AML-193 (cell line): Measurements from ENCODE around the gene NUP133.
"Not testable (repeated sequence)": the region's sequence is repeated elsewhere in the genome, so short reads cannot be mapped to it uniquely, and the experiment has no call there.

Experiments used
- DNase-seq, 2 experiments: peaks; one replicate each; lab custom pipeline; 2025; lab: John Stamatoyannopoulos, UW

The NUP133 gene

DNA sequence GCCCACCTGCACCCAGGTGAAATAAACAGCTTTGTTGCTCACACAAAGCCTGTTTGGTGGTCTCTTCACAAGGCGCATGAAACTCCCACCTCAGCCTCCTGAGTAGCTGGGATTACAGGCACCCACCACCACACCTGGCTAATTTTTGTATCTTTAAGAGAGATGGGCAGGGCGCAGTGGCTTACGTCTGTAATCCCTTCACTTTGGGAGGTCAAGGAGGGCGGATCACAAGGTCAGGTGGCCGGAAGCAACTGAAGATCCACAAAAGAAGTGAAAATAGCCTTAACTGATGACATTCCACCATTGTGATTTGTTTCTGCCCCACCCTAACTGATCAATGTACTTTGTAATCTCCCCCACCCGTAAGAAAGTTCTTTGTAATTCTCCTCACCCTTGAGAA, 89.6 kb downstream of the NUP133 start:
- DNase-seq: not testable (repeated sequence)

DNA sequence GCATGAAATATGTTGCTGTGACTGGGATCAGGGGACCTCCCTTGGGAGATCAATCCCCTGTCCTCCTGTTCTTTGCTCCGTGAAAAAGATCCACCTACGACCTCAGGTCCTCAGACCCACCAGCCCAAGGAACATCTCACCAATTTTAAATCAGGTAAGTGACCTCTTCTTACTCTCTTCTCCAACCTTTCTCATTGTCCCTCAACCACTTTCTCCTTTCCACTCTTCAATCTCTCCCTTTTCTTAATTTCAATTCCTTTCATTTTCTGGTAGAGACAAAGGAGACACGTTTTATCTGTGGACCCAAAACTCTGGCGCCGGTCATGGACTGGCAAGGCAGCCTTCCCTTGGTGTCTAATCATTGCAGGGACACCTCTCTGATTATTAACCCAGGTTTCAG, 95.3 kb downstream of the NUP133 start:
- DNase-seq: not testable (repeated sequence)

DNA sequence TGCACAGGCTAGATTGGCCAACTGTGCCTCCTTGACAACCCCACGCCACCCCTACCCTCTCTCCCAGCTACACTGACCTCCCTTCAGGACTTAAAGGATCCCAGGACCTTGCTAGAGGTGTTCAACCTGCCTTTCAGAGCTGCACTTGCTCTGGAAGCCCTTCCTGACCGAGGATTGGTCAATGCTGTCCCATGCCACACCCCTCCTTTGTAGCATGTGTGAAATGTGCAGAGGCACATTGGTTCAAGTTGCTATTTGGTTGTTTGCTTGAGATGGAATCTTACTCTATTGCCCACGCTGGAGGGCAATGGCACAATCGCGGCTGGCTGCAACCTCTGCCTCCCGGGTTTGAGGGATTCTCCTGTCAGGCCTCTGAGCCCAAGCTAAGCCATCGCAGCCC, 96.1 kb downstream of the NUP133 start:
- no peak for DNase-seq

DNA sequence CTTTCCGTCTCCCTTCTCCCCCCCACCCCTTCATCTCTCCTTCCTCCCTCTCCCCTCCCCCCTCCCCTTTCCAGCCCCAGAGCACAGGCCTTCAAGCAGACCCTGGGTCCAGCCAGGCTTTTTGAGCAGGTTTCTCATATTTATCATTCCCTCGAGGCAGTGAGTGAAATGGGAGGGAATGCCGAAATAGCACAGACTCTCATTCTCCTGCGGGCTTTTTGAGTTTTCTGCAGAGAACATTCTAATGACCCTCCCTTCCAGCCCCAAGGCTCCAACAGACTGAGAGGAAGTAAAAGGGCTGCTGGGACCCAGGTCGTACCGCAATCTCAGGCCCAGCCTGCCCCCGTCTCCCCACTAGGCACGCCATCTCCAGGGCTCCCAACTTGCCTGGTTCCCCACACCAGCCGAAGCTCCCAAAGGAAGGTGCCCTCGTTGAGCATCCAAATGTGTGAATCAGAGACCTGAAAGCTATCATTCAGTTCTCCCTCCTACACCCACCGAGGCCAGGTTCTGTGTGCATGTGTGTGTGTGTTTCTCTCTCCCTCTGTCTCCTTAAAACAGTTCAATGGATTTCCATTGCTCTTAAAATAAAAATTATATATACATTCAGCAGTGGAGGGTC, 96.6 kb downstream of the NUP133 start:
- DNase-seq: no peak

DNA sequence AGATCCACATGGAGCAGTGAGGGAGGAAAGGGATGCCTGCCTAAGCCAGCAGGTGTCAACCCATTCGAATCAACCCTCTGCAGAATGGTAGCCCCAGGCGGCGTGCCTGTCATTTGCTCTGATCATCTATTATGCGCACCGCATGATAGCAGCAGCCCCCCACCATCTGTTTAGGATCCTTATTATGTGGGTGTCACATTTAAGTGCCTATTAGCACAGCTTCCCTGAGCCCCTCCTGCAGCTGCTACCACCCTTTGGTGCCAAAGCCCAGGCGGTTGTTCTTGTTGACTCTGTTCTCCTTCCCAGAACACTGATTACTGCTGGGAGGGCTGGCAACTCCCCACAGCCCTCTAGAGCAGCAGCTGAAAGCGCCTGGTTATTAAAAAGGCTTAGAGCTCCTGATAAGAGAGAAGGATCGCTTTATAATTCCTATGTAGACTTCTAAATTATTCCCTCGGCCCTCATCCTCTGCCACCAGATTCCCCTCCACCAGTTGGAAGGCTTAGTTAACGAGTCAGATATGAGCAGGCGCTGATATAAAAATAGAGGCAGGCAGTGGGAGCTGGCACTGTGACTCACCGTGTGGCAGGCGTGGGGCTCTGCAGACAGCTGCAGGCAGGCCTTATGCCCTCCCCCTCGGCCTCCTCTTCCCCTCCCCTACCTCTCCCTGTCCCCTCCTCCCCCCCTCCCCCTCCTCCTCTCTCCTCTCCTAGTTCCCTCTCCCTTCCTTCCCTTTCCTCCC, 97.3 kb downstream of the NUP133 start:
- DNase-seq: peak; percentile 37 to 47

DNA sequence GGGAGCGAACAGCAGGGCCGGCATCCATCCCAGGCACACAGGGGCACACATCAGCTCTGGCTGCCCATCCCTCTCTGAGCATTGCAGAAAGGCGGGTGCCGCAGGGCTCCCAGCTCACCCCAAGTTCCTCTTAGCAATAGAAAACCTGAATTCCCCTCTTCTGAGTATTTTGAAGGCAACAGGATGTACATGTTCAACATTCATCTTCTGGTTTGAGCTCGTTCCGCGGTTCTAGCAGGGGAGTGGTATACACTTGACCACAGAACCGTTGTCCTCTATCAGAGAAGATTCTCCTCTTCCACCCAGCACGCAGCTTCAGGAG, 97.8 kb downstream of the NUP133 start:
- peak; percentile 49 to 51 for DNase-seq

DNA sequence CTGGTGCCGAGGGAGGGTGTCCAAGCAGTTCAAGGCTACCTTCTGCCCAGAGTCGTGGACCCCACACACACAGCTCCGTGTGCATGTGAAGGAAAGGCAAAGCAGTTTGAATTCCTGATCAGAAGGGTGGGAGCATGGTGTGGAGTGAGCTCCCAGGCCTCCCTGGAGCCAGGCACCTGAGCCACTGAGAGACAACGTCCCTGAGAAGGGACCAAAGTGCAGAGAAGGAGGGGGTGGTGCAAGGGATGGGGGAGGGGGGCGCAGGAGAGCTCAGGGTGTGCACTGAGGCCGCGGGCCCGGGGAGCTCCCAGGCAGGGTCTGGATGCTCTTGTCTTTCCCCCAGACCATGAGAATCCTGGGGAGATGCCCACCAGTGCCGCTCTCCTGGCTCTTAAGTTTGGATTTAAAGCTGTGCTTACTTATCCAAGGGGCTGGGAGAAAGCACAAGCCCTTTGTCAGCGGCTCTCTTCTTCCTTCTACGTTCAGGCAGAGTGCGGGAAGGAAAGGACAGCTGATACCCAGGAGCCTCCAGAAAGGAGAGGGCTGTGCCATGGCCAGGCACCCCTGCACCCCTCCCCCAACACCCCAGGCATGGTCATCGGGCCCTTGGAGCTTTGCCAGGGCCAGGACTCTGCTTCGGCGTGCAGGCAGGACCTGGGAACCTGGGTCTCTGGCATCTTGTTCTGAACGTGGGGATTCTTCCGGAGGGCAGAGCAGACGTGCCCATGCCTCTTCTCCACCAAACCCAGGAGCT, 98.3 kb downstream of the NUP133 start:
- no peak for DNase-seq

DNA sequence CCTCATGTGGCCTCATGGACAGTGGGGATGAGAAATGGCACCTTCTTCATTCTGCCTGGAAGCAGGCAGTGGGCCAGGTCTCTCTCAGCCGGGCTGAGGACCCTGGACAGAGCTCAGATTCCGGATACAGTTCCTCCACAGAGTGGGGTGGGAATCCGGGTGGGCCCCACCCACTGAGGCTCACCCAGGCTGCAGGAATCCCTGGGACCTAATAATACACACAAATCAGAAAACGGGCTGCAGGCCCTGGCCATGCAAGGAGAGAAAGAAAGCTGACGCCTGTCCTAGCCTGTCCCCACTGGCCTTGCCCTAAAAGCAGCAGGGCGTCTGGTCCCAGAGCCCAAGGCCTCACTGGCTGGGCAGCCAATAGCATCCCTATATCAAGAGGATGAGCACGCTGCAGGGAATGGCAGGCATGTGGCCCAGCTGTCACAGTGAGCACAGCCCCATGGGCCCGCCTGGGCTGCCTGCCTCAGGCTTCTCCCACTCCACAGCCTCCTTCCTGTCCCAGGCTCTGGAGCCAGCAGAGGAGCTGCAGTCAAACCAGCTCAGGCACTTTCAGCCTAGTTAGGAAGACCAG, 99.6 kb downstream of the NUP133 start:
- DNase-seq: no peak

DNA sequence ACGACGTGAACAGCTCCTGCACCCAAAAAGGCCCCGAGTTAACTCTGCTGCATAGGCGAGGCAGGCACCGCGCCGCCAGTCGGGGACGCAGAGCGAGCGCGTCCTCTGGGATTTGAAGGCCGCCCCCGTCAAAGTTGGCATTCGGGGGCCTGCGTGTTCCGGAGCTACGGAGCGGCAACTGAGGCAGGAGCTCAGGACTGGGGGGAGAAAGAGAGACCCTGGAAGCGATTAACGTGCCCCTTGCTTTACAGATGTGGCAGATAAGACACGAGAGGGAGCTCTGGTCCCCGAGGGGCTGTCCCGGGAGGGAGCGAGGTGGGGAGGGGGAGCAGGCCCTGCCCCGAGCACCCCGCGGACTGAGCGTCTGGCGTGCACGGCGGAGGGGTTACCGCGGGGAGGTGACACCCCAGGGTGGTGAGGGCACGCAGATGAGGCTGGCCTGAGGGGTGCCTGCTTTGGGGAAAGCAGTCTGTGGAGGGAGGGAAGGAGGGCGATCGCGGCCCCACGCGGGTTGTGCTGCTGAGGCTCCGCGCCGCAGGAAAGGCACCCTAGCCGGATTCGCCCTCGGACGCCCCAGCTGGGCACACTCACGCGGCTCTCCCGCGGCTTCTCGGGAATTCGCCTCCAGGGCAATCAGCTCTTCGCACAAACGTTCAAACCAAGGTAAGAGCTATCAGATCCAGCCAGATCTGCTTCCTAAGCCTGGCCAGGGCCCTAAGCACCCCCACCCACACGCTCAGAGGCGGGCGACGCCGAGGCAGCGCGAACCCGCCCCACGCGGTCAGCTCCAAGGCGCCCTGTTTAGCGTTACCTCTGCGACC, 100.7 kb downstream of the NUP133 start:
- no peak for DNase-seq

DNA sequence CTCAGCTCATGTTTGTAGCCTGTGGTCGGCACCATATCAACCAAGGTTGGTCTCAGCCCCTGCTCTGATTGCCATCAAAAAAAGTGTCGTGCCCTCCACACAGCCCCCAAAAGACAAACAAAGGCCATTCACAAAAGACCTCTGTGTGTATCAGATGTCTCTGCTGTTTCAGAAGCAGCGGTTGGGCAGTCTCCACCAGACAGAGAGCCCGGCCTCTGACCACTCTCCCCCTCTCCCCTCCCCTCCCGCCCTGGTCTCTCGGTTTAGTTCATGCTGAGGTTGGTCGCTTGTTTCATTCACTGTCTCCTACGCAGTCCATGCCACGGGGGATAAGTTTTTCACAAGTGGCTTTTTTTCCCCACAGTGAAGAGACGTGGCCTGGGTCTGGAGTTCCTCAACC, 101.3 kb downstream of the NUP133 start:
- DNase-seq: no peak

DNA sequence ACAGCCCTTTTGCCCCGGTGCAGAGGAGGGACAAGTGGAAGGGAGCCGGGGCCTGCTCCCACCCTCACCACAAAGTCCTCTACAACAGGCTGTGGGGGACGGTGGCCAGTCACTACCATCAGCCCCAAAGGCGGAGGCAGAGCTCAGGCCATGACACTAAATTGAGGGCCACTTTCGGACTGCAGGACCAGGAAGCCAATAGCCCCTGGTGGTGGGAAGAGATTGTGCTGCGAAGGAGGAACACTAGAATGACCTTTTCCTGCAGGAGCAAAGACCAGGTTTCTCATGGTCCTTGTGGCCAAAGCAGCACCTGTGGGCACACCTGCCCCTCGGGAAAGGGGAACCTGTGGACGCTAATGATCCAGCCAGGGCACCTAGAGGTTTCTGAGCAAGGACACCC, 104.6 kb downstream of the NUP133 start:
- DNase-seq: no peak

DNA sequence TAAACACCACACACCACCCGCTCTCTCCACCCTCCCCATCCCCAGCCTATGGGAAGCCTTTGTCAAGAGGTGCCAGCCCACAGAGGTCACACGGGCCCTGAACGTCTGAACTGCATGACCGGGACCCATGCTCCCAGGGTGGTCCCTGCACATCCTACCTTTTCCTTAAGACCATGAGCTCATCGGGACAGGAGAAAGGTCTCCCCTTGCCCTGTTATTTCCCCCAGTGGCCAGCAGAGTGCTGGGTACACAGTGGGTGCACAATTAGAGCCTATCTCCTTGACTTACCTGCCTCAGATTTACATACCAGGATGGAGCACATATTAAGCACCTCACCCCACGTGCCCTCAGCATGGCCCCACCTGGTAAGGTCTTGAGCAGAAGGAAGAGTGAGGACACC, 105.1 kb downstream of the NUP133 start:
- no peak for DNase-seq

DNA sequence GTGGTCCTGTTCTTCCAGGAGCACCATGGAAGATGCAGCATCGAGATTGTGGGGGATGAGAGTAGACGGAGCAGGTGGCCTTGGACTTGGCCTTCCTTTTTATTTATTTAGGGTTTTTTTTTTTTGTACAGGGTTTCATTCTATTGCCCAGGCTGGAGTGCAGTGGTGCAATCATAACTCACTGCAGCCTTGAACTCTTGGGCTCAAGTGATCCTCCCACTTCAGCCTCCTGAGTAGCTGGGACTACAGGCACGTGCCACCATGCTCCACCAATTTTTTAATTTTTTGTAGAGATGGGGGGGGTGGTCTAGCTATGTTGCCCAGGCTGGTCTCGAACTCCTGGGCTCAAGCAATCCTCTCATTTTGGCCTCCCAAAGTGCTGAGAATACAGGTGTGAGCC, 105.8 kb downstream of the NUP133 start:
- not testable (repeated sequence) for DNase-seq

DNA sequence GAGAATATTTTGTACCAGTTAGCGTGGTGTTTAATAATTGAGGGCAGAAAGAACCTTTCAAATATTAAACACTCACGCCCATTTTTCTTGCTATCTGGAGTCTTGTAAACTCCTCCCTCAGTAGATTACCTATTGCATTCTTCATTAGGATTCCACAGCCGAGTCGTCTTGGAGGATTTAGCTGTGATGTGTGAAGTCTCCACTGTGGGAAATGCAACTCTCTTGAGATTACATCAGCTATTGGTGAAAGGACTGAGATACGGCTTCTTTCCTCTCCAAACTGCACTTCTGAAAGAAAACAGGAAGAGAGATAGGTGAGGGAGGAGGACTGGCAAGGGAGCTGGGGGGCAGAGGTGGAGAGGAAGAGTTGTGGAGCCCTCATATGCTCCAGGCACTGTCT, 110.4 kb downstream of the NUP133 start:
- no peak for DNase-seq

DNA sequence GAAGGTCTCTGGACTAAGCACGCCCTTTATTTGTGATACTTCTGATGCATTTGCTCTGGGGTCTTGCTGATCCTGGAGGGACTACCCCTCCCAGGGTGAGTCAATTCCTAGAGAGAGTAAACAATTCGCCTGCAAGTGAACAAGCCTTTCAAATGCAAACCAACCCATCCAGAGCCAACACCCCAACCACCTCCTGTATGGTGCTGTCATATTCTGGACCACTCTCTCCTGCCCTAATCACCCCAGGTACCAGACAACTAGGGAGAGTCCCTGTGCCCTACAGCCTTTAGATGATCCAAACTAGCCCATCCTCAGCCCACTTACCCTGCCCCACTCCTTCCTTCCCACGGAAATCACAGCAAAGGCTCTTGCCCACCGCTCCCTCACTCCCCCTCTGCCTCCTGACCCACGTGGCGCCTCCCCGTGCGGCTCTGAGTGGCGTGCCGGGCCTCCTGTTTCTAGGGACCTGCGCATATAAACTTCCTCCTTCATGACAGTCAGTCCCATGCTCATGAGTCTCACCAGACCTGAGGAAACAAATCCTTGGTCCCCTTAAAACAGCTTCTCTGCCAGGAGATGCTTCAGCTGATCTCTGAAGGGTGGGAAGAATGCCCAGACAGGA, 111.4 kb downstream of the NUP133 start:
- no peak for DNase-seq

DNA sequence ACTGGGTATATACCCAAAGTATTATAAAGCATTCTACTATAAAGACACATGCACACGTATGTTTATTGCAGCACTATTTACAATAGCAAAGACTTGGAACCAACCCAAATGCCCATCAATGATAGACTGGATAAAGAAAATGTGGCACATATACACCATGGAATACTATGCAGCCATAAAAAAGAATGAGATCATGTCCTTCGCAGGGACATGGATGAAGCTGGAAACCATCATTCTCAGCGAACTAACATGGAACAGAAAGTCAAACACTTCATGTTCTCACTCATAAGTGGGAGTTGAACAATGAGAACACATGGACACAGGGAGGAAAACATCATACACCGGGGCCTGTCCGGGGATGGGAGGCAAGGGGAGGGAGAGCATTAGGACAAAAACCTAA, 113.6 kb downstream of the NUP133 start:
- DNase-seq: not testable (repeated sequence)

DNA sequence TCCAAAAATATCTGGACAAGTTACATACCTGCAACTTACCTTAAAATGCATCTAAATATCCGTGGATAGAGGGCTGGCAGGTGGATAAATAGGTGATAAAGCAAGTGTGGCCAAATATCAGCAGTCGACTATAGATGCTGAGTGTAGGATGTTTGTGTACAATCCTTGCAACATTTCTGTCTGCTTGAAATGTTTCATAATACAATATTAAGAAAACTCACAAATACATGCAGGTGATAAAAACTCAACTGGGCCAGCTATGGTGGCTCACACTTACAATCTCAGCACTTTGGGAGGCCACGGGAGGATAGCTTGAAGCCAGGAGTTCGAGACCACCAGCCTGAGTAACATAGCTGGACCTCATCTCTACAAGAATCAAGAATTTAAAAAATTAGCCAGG, 115.2 kb downstream of the NUP133 start:
- DNase-seq: no peak
